SK-N-SH (cell line): ENCODE results near the gene SP7. TPM values are rescaled to one million over a fixed set of nuclear protein-coding genes. Genes with fewer than 3 reads are reported as not detected.

ENCODE experiments used
- CTCF ChIA-PET: fragments of 300-600, 350-600 bp; formaldehyde crosslinking; extraction: SDS; loops from one replicate; lab custom pipeline; 2021; lab: Yijun Ruan, JAX
- POLR2A ChIA-PET: fragments of 350-600 bp; sonication (Branson Sonifier 250); formaldehyde crosslinking; extraction: SDS; loops from one replicate; lab custom pipeline; 2020; ENCODE audit warnings: antibody characterized with exemption, inconsistent platforms; lab: Yijun Ruan, JAX
- DNase-seq: peaks from one replicate; pipeline ENCODE4 v3.0.0; 2012
- H2AFZ ChIP-seq: fragments of 200-600 bp; sonication (generic); 2 replicates; pipeline ENCODE4 v1.8.1; 2016; ENCODE audit warnings: antibody characterized with exemption, mild to moderate bottlenecking, low read depth
- H3F3A ChIP-seq: fragments of 200-600 bp; sonication (generic); replicated peaks from 2 replicates; pipeline ENCODE3; 2016; ENCODE audit warnings: antibody characterized with exemption, mild to moderate bottlenecking; ENCODE audit not compliant: insufficient read depth
- H3K27ac ChIP-seq, 2 experiments: fragments of 200-500 bp in 1 of 2; fragments of 200-600 bp in 1 of 2; sonication (Bioruptor generic) in 1 of 2; sonication (generic), shearing (Covaris generic) in 1 of 2; 2 replicates each; pipeline versions ENCODE4 v1.5.1 to v1.6.1; 2014 to 2016; ENCODE audit warnings: low read depth in 2 of 2, inconsistent platforms in 1 of 2, low read length in 1 of 2, mild to moderate bottlenecking in 1 of 2, mixed read lengths in 1 of 2
- H3K27me3 ChIP-seq: fragments of 200-600 bp; sonication (generic), shearing (Covaris generic); 2 replicates; pipeline ENCODE4 v1.6.1; 2016; ENCODE audit warnings: mixed run types; ENCODE audit not compliant: insufficient read depth
- H3K36me3 ChIP-seq, 2 experiments: fragments of 200-500 bp in 1 of 2; fragments of 200-600 bp in 1 of 2; sonication (Bioruptor generic) in 1 of 2; sonication (generic) in 1 of 2; replicated peaks in 1 of 2; 2 replicates each; pipeline versions ENCODE3 to v1.5.1; 2014 to 2016; ENCODE audit warnings: low read length in 1 of 2, mild to moderate bottlenecking in 1 of 2; ENCODE audit not compliant: insufficient read depth in 2 of 2, control insufficient read depth in 1 of 2
- H3K4me1 ChIP-seq, 2 experiments: fragments of 200-500 bp in 1 of 2; fragments of 200-600 bp in 1 of 2; sonication (Bioruptor generic) in 1 of 2; sonication (generic), shearing (Covaris generic) in 1 of 2; 2 replicates each; pipeline versions ENCODE4 v1.5.1 to v1.6.1; 2014 to 2016; ENCODE audit warnings: low read depth in 1 of 2, low read length in 1 of 2, mixed run types in 1 of 2; ENCODE audit not compliant: insufficient read depth in 2 of 2, control insufficient read depth in 1 of 2
- H3K4me2 ChIP-seq: fragments of 200-600 bp; sonication (generic), shearing (Covaris generic); 2 replicates; pipeline ENCODE4 v1.6.1; 2017; ENCODE audit warnings: mixed run types
- H3K4me3 ChIP-seq, 2 experiments: fragments of 200-500 bp in 1 of 2; fragments of 200-600 bp in 1 of 2; sonication (Bioruptor generic) in 1 of 2; sonication (generic), shearing (Covaris generic) in 1 of 2; 2 replicates each; pipeline versions ENCODE4 v1.5.1 to v1.8.1; 2014 to 2016; ENCODE audit warnings: low read depth in 2 of 2, inconsistent platforms in 1 of 2, low read length in 1 of 2, mild to moderate bottlenecking in 1 of 2, mixed read lengths in 1 of 2, moderate library complexity in 1 of 2
- H3K79me2 ChIP-seq: fragments of 200-600 bp; sonication (generic); 2 replicates; pipeline ENCODE4 v1.8.1; 2017; ENCODE audit warnings: mild to moderate bottlenecking; ENCODE audit not compliant: insufficient read depth
- H3K9ac ChIP-seq: fragments of 200-600 bp; sonication (generic); 2 replicates; pipeline ENCODE4 v1.6.1; 2017; ENCODE audit warnings: mixed run types
- H3K9me2 ChIP-seq: fragments of 200-600 bp; sonication (generic); 2 replicates; pipeline ENCODE4 v1.6.1; 2017; ENCODE audit warnings: mixed run types
- H3K9me3 ChIP-seq: fragments of 200-600 bp; sonication (generic); 2 replicates; pipeline ENCODE4 v1.6.1; 2017; ENCODE audit warnings: mixed run types, mild to moderate bottlenecking, moderate library complexity
- H4K20me1 ChIP-seq: fragments of 200-600 bp; sonication (generic); 2 replicates; pipeline ENCODE4 v1.6.1; 2017; ENCODE audit warnings: mild to moderate bottlenecking, mixed run types; ENCODE audit not compliant: insufficient read depth
- CTCF ChIP-seq: fragments of 200-600 bp; sonication (generic); IDR thresholded peaks from 2 replicates; pipeline ENCODE4 v1.6.1; 2017; ENCODE audit warnings: antibody characterized with exemption, mild to moderate bottlenecking, moderate library complexity
- ELF1 ChIP-seq: IDR thresholded peaks from 2 replicates; pipeline ENCODE4 v1.4.0; 2012
- EP300 ChIP-seq, 2 experiments: IDR thresholded peaks; 2 replicates each; pipeline versions ENCODE4 v1.4.0 to v1.6.1; 2012; ENCODE audit warnings: borderline replicate concordance in 1 of 2, low read depth in 1 of 2, low read length in 1 of 2
- EZH2phosphoT487 ChIP-seq: fragments of 200-600 bp; sonication (generic); IDR thresholded peaks from 2 replicates; pipeline ENCODE4 v1.6.1; 2017; ENCODE audit warnings: low read depth, mixed run types, mild to moderate bottlenecking, antibody characterized with exemption, moderate library complexity, borderline replicate concordance
- FOXJ3 ChIP-seq: sonication (generic); formaldehyde crosslinking; IDR thresholded peaks from 2 replicates; pipeline ENCODE4 v1.5.1; 2020; ENCODE audit warnings: mild to moderate bottlenecking, missing genetic modification reagents
- GABPA ChIP-seq: IDR thresholded peaks from 2 replicates; pipeline ENCODE4 v1.4.0; 2012; ENCODE audit warnings: low read depth, mild to moderate bottlenecking
- IRF3 ChIP-seq: fragments of 150-350 bp; IDR thresholded peaks from 2 replicates; pipeline ENCODE4 v1.6.1; 2016; ENCODE audit warnings: mild to moderate bottlenecking, low read depth, low read length
- MEF2A ChIP-seq: IDR thresholded peaks from 2 replicates; pipeline ENCODE4 v1.4.0; 2012; ENCODE audit warnings: low read depth, borderline replicate concordance
- MXI1 ChIP-seq: IDR thresholded peaks from 2 replicates; pipeline ENCODE4 v1.6.1; 2012; ENCODE audit warnings: mild to moderate bottlenecking, low read depth, low read length, improper control_type of control experiment
- POLR2AphosphoS5 ChIP-seq: IDR thresholded peaks from 2 replicates; pipeline ENCODE4 v1.6.1; 2012; ENCODE audit warnings: low read depth, low read length
- REST ChIP-seq: IDR thresholded peaks from 2 replicates; pipeline ENCODE4 v1.6.1; 2012; ENCODE audit warnings: mild to moderate bottlenecking, low read depth, low read length, moderate library complexity
- RFX5 ChIP-seq: IDR thresholded peaks from 2 replicates; pipeline ENCODE4 v1.6.1; 2012; ENCODE audit warnings: mild to moderate bottlenecking, improper control_type of control experiment, low read length
- SMC3 ChIP-seq: IDR thresholded peaks from 2 replicates; pipeline ENCODE4 v1.6.1; 2012; ENCODE audit warnings: low read depth, low read length, improper control_type of control experiment
- TEAD4 ChIP-seq: IDR thresholded peaks from 2 replicates; pipeline ENCODE4 v1.4.0; 2012; ENCODE audit warnings: mild to moderate bottlenecking, borderline replicate concordance; ENCODE audit not compliant: insufficient read depth
- USF1 ChIP-seq: IDR thresholded peaks from 2 replicates; pipeline ENCODE4 v1.4.0; 2012; ENCODE audit warnings: low read depth, borderline replicate concordance
- WGBS: methylation state at CpG from one replicate; pipeline ENCODE4 v1.1.6; 2017; ENCODE audit warnings: low lambda C conversion rate; 5-methylcytosine and 5-hydroxymethylcytosine counted together
- polyA plus RNA-seq, 3 experiments: library from polyadenylated mRNA; depleted of rRNA; stranded (reverse); fragments of >200 nt; gene quantifications; 2 replicates each; pipeline ENCODE4 v1.2.3, GENCODE V29; 2012

Gene SP7
- polyA plus RNA-seq, 1 of the 3 experiments (the other 2 are of a cell fraction) = not detected

GRCh38 chr12:53345486-53346188 is 9.5 kb upstream of the SP7 start:
- WGBS = 68% methylated on average over 7 of the region's 10 CpGs
- peak overlapping the region; percentile 83; the same call in 1 of the 2 replicates for H3K4me2 ChIP-seq

GRCh38 chr12:53344824-53345485 is 8.8 kb upstream of the SP7 start:
- POLR2A ChIA-PET = interaction anchor here (0.6 to 3.4 kb wide), 16 partner anchors 15 to 1144 kb away, joined by 3 to 105 read pairs (median 3); partner anchors contain the start of genes AAAS, MYG1, PRR13 and TARBP2
- Histone ChIP-seq H3K9ac (peak overlapping the region; percentile 71), H4K20me1 (no peaks in the 10 kb centered on the region), H3K4me1 (peaks cover 0 to 14% of the 10 kb centered on the region in 2 experiments; a peak in 2 of 4 replicates), H2AFZ (peak overlapping the region; percentile 93), H3K27me3 (no peaks in the 10 kb centered on the region), H3K36me3 (no peaks in the 10 kb centered on the region), H3F3A (peaks cover 14% of the 10 kb centered on the region), H3K9me3 (no peaks in the 10 kb centered on the region), H3K9me2 (no peaks in the 10 kb centered on the region), H3K4me2 (peak overlapping the region; percentile 83; the same call in 1 of the 2 replicates), H3K4me3 (peak overlapping the region; percentile 53 to 72), H3K27ac (peak overlapping the region; percentile 71 to 74), H3K79me2 (no peaks in the 10 kb centered on the region)
- CTCF ChIA-PET = interaction anchor here (0.6 to 8.5 kb wide), 51 partner anchors 8 to 227 kb away, joined by 3 to 294 read pairs (median 5); partner anchors contain the start of genes AAAS, AMHR2, MYG1 and NPFF
- DNase-seq = peak; percentile 93
- WGBS = 2% methylated on average over 32 of the region's 50 CpGs
- TF ChIP-seq USF1 = no peak
- TF ChIP-seq GABPA = peak; percentile 48
- peak in 1 of 2 experiments; percentile 30; a peak in 1 of 4 replicates for TF ChIP-seq EP300 (IDR thresholded peaks at IDR 0.05; ENCODE audit: borderline replicate concordance in 1 of 2, low read depth in 1 of 2, low read length in 1 of 2)
- 0 out of 2 replicates have a peak, but pooled peaks have one; percentile 38 for TF ChIP-seq POLR2AphosphoS5
- TF ChIP-seq MXI1 = no peak
- TF ChIP-seq EZH2phosphoT487 = no peak
- TF ChIP-seq TEAD4 = no peak
- peak; percentile 36; the same call in 1 of the 2 replicates for TF ChIP-seq RFX5
- peak; percentile 74 for TF ChIP-seq SMC3
- 0 out of 2 replicates have a peak, but pooled peaks have one; percentile 17 for TF ChIP-seq REST
- peak; percentile 83 for TF ChIP-seq CTCF

More at GRCh38 chr12:53345486-53346188, 9.5 kb upstream of the SP7 start:
- Histone ChIP-seq H3K4me3 (peak overlapping the region; percentile 53 to 72; a peak in 2 of 4 replicates), H2AFZ (peak overlapping the region; percentile 3; the same call in 1 of the 2 replicates), H3K9me3 (no peaks in the 10 kb centered on the region), H4K20me1 (no peaks in the 10 kb centered on the region), H3K27ac (peak overlapping the region; percentile 24 to 74; a peak in 2 of 4 replicates), H3K79me2 (no peaks in the 10 kb centered on the region), H3K36me3 (no peaks in the 10 kb centered on the region), H3K4me1 (peaks cover 0 to 14% of the 10 kb centered on the region in 2 experiments; a peak in 2 of 4 replicates), H3K9me2 (no peaks in the 10 kb centered on the region), H3F3A (peaks cover 14% of the 10 kb centered on the region), H3K27me3 (no peaks in the 10 kb centered on the region), H3K9ac (peak overlapping the region; percentile 71)
- POLR2A ChIA-PET = interaction anchor here (0.7 to 3.4 kb wide), 12 partner anchors 15 to 155 kb away, joined by 3 to 105 read pairs (median 5); partner anchors contain the start of genes AAAS, MYG1, PRR13 and TARBP2
- peak; percentile 50 for DNase-seq
- CTCF ChIA-PET = interaction anchor here (0.6 to 8.5 kb wide), 42 partner anchors 7 to 227 kb away, joined by 3 to 294 read pairs (median 6); partner anchors contain the start of genes AAAS, AMHR2, MYG1 and NPFF
- TF ChIP-seq ELF1 (no peak), MEF2A (no peak), FOXJ3 (no peak), IRF3 (no peak)
